AG09319 (cell line): Measurements from ENCODE around the gene ADCK2.
"Not testable (repeated sequence)": the region's sequence is repeated elsewhere in the genome, so short reads cannot be mapped to it uniquely, and the experiment has no call there.

Experiments
- DNase-seq: peaks from one replicate; pipeline ENCODE4 v3.0.0-alpha.2; 2010; ENCODE audit warnings: low read depth; ENCODE audit errors: extremely low read depth
- TF ChIP-seq, protein P1 (sequence below): IDR thresholded peaks from 2 replicates; pipeline ENCODE4 v1.5.1; 2011; ENCODE audit warnings: low read depth, mild to moderate bottlenecking, inconsistent platforms, low read length, moderate library complexity

ADCK2 gene

GRCh38 chr7:140676306-140676705 lies 3.6 kb downstream of the ADCK2 start:
- DNase-seq, result no peak
- TF ChIP-seq, protein P1, sequence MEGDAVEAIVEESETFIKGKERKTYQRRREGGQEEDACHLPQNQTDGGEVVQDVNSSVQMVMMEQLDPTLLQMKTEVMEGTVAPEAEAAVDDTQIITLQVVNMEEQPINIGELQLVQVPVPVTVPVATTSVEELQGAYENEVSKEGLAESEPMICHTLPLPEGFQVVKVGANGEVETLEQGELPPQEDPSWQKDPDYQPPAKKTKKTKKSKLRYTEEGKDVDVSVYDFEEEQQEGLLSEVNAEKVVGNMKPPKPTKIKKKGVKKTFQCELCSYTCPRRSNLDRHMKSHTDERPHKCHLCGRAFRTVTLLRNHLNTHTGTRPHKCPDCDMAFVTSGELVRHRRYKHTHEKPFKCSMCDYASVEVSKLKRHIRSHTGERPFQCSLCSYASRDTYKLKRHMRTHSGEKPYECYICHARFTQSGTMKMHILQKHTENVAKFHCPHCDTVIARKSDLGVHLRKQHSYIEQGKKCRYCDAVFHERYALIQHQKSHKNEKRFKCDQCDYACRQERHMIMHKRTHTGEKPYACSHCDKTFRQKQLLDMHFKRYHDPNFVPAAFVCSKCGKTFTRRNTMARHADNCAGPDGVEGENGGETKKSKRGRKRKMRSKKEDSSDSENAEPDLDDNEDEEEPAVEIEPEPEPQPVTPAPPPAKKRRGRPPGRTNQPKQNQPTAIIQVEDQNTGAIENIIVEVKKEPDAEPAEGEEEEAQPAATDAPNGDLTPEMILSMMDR, result no peak

GRCh38 chr7:140676956-140677355 lies 4.2 kb downstream of the ADCK2 start:
- not testable (repeated sequence) for DNase-seq

GRCh38 chr7:140677496-140677895 lies 4.8 kb downstream of the ADCK2 start:
- no peak for DNase-seq
- TF ChIP-seq, protein P1, result no peak

GRCh38 chr7:140678081-140678815 lies 5.5 kb downstream of the ADCK2 start:
- TF ChIP-seq, protein P1, result no peak
- no peak for DNase-seq

- DNase-seq, result no peak
- TF ChIP-seq, protein P1, result no peak
Measured at GRCh38 chr7:140678816-140679130, 6.0 kb downstream of the ADCK2 start.

GRCh38 chr7:140679186-140679585 lies 6.4 kb downstream of the ADCK2 start:
- TF ChIP-seq, protein P1, result no peak

GRCh38 chr7:140680886-140681285 lies 8.1 kb downstream of the ADCK2 start:
- TF ChIP-seq, protein P1, result no peak
- DNase-seq, result no peak

More at GRCh38 chr7:140679186-140679585, 6.4 kb downstream of the ADCK2 start:
- no peak for DNase-seq

DNA sequence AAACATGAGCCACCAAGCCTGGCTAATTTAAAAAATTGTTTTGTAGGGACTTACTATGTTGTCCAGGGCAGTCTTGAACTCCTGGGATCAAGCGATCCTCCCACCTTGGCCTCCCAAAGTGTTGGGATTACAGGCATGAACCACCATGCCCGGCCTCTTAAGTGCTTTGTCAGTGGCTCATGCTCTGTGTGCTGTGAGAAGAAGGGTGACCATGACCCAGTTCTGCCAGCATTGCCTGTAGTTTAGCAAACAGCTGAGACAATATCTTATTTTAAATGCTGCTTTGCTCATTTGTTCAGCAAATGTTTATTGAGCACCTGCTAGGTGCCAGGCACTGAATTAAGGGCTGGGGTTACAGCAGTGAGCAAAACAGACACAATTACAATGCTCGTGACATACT lies 9.0 kb downstream of the ADCK2 start:
- DNase-seq, result no peak
- TF ChIP-seq, protein P1, result no peak
